Right lobe of liver (tissue), 6 donors: ENCODE data around the gene NPY. TPM values are rescaled to one million over a fixed set of nuclear protein-coding genes. Genes with fewer than 3 reads are reported as not detected.

ENCODE experiments used
- ATAC-seq, 4 donors: fragments of 200-7000 bp; cut with Tn5 transposase; one replicate each; pipeline ENCODE4 v1.9.1; 2020; ENCODE audit warnings: mild to moderate bottlenecking in 4 of 4, moderate library complexity in 4 of 4
- DNase-seq, 3 donors: peaks; one replicate each; pipeline ENCODE4 v3.0.0-alpha.2; 2020
- H3K27ac ChIP-seq, 3 donors: fragments of 200-600 bp; one replicate each; pipeline ENCODE4 v1.8.0; 2022
- H3K27me3 ChIP-seq, 2 donors: fragments of 200-600 bp; one replicate each; pipeline ENCODE4 v1.8.0; 2022
- H3K36me3 ChIP-seq, 4 donors: fragments of 200-600 bp; sonication (generic) in 1 of 4; one replicate each; pipeline versions ENCODE4 v1.5.1 to v1.8.0; 2017 to 2022; ENCODE audit warnings: control low read depth in 1 of 4
- H3K4me1 ChIP-seq, 4 donors: fragments of 200-600 bp; sonication (generic) in 1 of 4; one replicate each; pipeline versions ENCODE4 v1.5.1 to v1.8.0; 2017 to 2022; ENCODE audit warnings: control low read depth in 1 of 4
- H3K4me3 ChIP-seq, 3 donors: fragments of 200-600 bp; one replicate each; pipeline ENCODE4 v1.8.0; 2022
- H3K9me3 ChIP-seq, 4 donors: fragments of 200-600 bp; sonication (generic) in 1 of 4; one replicate each; pipeline versions ENCODE4 v1.5.1 to v1.8.0; 2017 to 2022; ENCODE audit warnings: control low read depth in 1 of 4
- CTCF ChIP-seq, 4 donors: fragments of 200-600 bp in 3 of 4; fragments of 450-650 bp in 1 of 4; IDR thresholded peaks; one replicate each; pipeline versions ENCODE4 v1.5.1 to v1.8.0; 2016 to 2022; ENCODE audit warnings: antibody characterized with exemption in 4 of 4, mild to moderate bottlenecking in 2 of 4
- POLR2A ChIP-seq: fragments of 450-650 bp; IDR thresholded peaks from one replicate; pipeline ENCODE4 v1.6.1; 2017; ENCODE audit warnings: antibody characterized with exemption, mild to moderate bottlenecking
- WGBS: methylation state at CpG from one replicate; pipeline ENCODE4 v1.1.6; 2018; ENCODE audit warnings: low coverage, low lambda C conversion rate; ENCODE audit not compliant: insufficient coverage; ENCODE audit errors: missing lambda C conversion rate; 5-methylcytosine and 5-hydroxymethylcytosine counted together
- intact Hi-C, 2 donors: fragments of 100-400 bp; cut with DNase I; formaldehyde crosslinking; loops; one replicate each; pipeline versions ENCODE4 v1.11.2 to v1.14.1; 2022
- total RNA-seq, 6 experiments: library from RNA; depleted of rRNA in 2 of 6; stranded (reverse); fragments of >200 nt in 2 of 6; fragmentation: NEBNext Ultra II Directional in 3 of 6; extraction: Animal tissue kit (Norgen Biotek cat#: 25700) in 3 of 6; gene quantifications; one replicate each; pipeline versions ENCODE4 v1.1.0 to v1.2.4, GENCODE V29; 2016 to 2023
- donor health status: DM: no; HTN: yes; CAD: no.
- donor health status: DM: no; HTN: no; CAD: no.
- donor health status: DM: no; HTN: no; CAD: no.
- donor health status: DM: no; HTN: yes; CAD: no.
- donor health status: DM: no; HTN: yes; CAD: no.

Gene NPY
- total RNA-seq, 6 experiments from 2014 or later = not detected

- H3K27ac ChIP-seq = no peak overlapping the region
- intact Hi-C loops = no loop called here
- 14% methylated on average over 6 of the region's 6 CpGs for WGBS
- no peaks in the 10 kb centered on the region for H3K36me3 ChIP-seq
- H3K4me3 ChIP-seq = no peak overlapping the region
- H3K4me1 ChIP-seq = no peaks in the 10 kb centered on the region
- no peaks in the 10 kb centered on the region for H3K9me3 ChIP-seq
- DNase-seq (no peak), ATAC-seq (no peak)
- TF ChIP-seq POLR2A = no peak
- no peak for TF ChIP-seq CTCF (IDR thresholded peaks at IDR 0.05)
- no peaks in the 10 kb centered on the region for H3K27me3 ChIP-seq
Observed at GRCh38 chr7:24337180-24337579, 53.2 kb downstream of the NPY start.

- Histone ChIP-seq H3K36me3 (no peaks in the 10 kb centered on the region), H3K4me3 (no peak overlapping the region), H3K9me3 (no peaks in the 10 kb centered on the region), H3K27ac (no peak overlapping the region), H3K4me1 (no peaks in the 10 kb centered on the region), H3K27me3 (no peaks in the 10 kb centered on the region)
- 52% methylated on average over 5 of the region's 5 CpGs for WGBS
- DNase-seq (no peak), ATAC-seq (no peak)
- TF ChIP-seq POLR2A (no peak), CTCF (IDR thresholded peaks at IDR 0.05) (no peak)
- intact Hi-C loops = no loop called here
Observed at GRCh38 chr7:24339575-24339974, 55.6 kb downstream of the NPY start.

GRCh38 chr7:24340727-24341126 lies 56.7 kb downstream of the NPY start:
- no peak for TF ChIP-seq POLR2A
- no peak for TF ChIP-seq CTCF (IDR thresholded peaks at IDR 0.05)
- DNase-seq (no peak), ATAC-seq (no peak)
- Histone ChIP-seq H3K4me1 (no peaks in the 10 kb centered on the region), H3K27me3 (no peaks in the 10 kb centered on the region), H3K9me3 (no peaks in the 10 kb centered on the region), H3K4me3 (no peak overlapping the region), H3K36me3 (no peaks in the 10 kb centered on the region), H3K27ac (no peak overlapping the region)
- intact Hi-C loops = no loop called here
- WGBS = 44% methylated on average over 3 of the region's 3 CpGs
